ENCODE results near the gene ATP2B3.

GRCh38 chrX:153494541-153495361, 22.7 kb upstream of the ATP2B3 start, which contains the start of gene BGN:
- no peak for TF ChIP-seq GATA2 (IDR thresholded peaks at IDR 0.05; ENCODE audit: low read depth, low read length)
- no peak for TF ChIP-seq GATA3 (IDR thresholded peaks at IDR 0.05; ENCODE audit: low read depth, low read length)
